H9 (cell line): ENCODE results near the gene TMEM108. TPM values are rescaled to one million over a fixed set of nuclear protein-coding genes. Genes with fewer than 3 reads are reported as not detected.

Experiments used
- DNase-seq: peaks from one replicate; pipeline ENCODE4 v3.0.0-alpha.2; 2017
- H2AFZ ChIP-seq: one replicate; pipeline ENCODE4 v1.6.1; 2013; ENCODE audit warnings: mild to moderate bottlenecking, low read length, control low read depth, moderate library complexity
- H2AK5ac ChIP-seq: 2 replicates; pipeline ENCODE4 v1.6.1; 2013; ENCODE audit warnings: low read length, control low read depth, mixed read lengths; ENCODE audit not compliant: insufficient read length
- H2BK120ac ChIP-seq: one replicate; pipeline ENCODE4 v1.6.1; 2013; ENCODE audit warnings: low read depth, mild to moderate bottlenecking, low read length, control low read depth, inconsistent platforms; ENCODE audit not compliant: poor library complexity, severe bottlenecking
- H2BK12ac ChIP-seq: 2 replicates; pipeline ENCODE4 v1.6.1; 2013; ENCODE audit warnings: low read length, control low read depth, mixed read lengths, low read depth; ENCODE audit not compliant: insufficient read length
- H2BK15ac ChIP-seq: 2 replicates; pipeline ENCODE4 v1.6.1; 2013; ENCODE audit warnings: low read depth, low read length, control low read depth
- H2BK20ac ChIP-seq: one replicate; pipeline ENCODE4 v1.6.1; 2013; ENCODE audit warnings: low read depth, mild to moderate bottlenecking, low read length, control low read depth, inconsistent platforms; ENCODE audit not compliant: poor library complexity, severe bottlenecking
- H2BK5ac ChIP-seq: 2 replicates; pipeline ENCODE4 v1.6.1; 2013; ENCODE audit warnings: low read length, control low read depth, mixed read lengths; ENCODE audit not compliant: insufficient read length
- H3K14ac ChIP-seq: 2 replicates; pipeline ENCODE4 v1.6.1; 2013; ENCODE audit warnings: low read length, control low read depth; ENCODE audit not compliant: insufficient read depth
- H3K18ac ChIP-seq: 2 replicates; pipeline ENCODE4 v1.6.1; 2013; ENCODE audit warnings: low read depth, mild to moderate bottlenecking, mixed read lengths, low read length, control low read depth; ENCODE audit not compliant: insufficient read length
- H3K23ac ChIP-seq: 2 replicates; pipeline ENCODE4 v1.6.1; 2013; ENCODE audit warnings: low read length, control low read depth, mixed read lengths, low read depth; ENCODE audit not compliant: insufficient read length
- H3K23me2 ChIP-seq: 2 replicates; pipeline ENCODE4 v1.6.1; 2013; ENCODE audit warnings: low read depth, mild to moderate bottlenecking, mixed read lengths, low read length, control low read depth; ENCODE audit not compliant: insufficient read length, poor library complexity, severe bottlenecking
- H3K27ac ChIP-seq: 2 replicates; pipeline ENCODE4 v1.5.1; 2013; ENCODE audit warnings: low read length, control low read depth, mixed read lengths, low read depth; ENCODE audit not compliant: insufficient read length
- H3K27me3 ChIP-seq: 2 replicates; pipeline ENCODE4 v1.6.1; 2013; ENCODE audit warnings: low read length, control low read depth, inconsistent platforms; ENCODE audit not compliant: insufficient read depth
- H3K4ac ChIP-seq: 2 replicates; pipeline ENCODE4 v1.6.1; 2013; ENCODE audit warnings: low read depth, mild to moderate bottlenecking, control low read depth, inconsistent platforms, low read length, moderate library complexity
- H3K4me1 ChIP-seq: 2 replicates; pipeline ENCODE4 v1.6.1; 2013; ENCODE audit warnings: low read length, control low read depth, inconsistent platforms; ENCODE audit not compliant: insufficient read depth
- H3K4me2 ChIP-seq: 2 replicates; pipeline ENCODE4 v1.6.1; 2013; ENCODE audit warnings: low read length, control low read depth, mixed read lengths; ENCODE audit not compliant: insufficient read length, insufficient read depth
- H3K56ac ChIP-seq: 2 replicates; pipeline ENCODE4 v1.6.1; 2013; ENCODE audit warnings: low read depth, mild to moderate bottlenecking, mixed read lengths, low read length, control low read depth; ENCODE audit not compliant: insufficient read length
- H3K79me1 ChIP-seq: 2 replicates; pipeline ENCODE4 v1.6.1; 2013; ENCODE audit warnings: low read depth, mild to moderate bottlenecking, moderate library complexity, low read length, control low read depth, inconsistent platforms; ENCODE audit not compliant: insufficient read depth, poor library complexity, severe bottlenecking
- H3K79me2 ChIP-seq: 2 replicates; pipeline ENCODE4 v1.6.1; 2013; ENCODE audit warnings: low read length, control low read depth, inconsistent platforms; ENCODE audit not compliant: insufficient read depth
- H3K9ac ChIP-seq: 2 replicates; pipeline ENCODE4 v1.6.1; 2013; ENCODE audit warnings: low read length, control low read depth, mixed read lengths; ENCODE audit not compliant: insufficient read length; ENCODE audit errors: extremely low read depth
- H3K9me3 ChIP-seq: one replicate; pipeline ENCODE4 v1.6.1; 2013; ENCODE audit warnings: low read depth, low read length, inconsistent platforms; ENCODE audit not compliant: control insufficient read depth
- H3T11ph ChIP-seq: one replicate; pipeline ENCODE4 v1.6.1; 2013; ENCODE audit warnings: mild to moderate bottlenecking, low read length, control low read depth, inconsistent platforms
- H4K20me1 ChIP-seq: one replicate; pipeline ENCODE4 v1.6.1; 2013; ENCODE audit not compliant: control insufficient read depth, insufficient read length, insufficient read depth
- H4K5ac ChIP-seq: 2 replicates; pipeline ENCODE4 v1.6.1; 2013; ENCODE audit warnings: low read depth, mild to moderate bottlenecking, mixed read lengths, low read length, control low read depth; ENCODE audit not compliant: insufficient read length
- H4K8ac ChIP-seq: replicated peaks from 2 replicates; pipeline ENCODE4 v1.6.1; 2013; ENCODE audit warnings: low read length, control low read depth, mixed read lengths, low read depth; ENCODE audit not compliant: insufficient read length
- H4K91ac ChIP-seq: 2 replicates; pipeline ENCODE4 v1.6.1; 2013; ENCODE audit warnings: low read depth, mild to moderate bottlenecking, moderate library complexity, mixed read lengths, low read length, control low read depth; ENCODE audit not compliant: insufficient read length
- H3K27ac Mint-ChIP-seq, 3 experiments: 2 replicates in 2 of 3; 3 replicates in 1 of 3; pipeline ENCODE4 v1.8.0; 2020 to 2021; ENCODE audit warnings: mixed read lengths in 3 of 3, mild to moderate bottlenecking in 1 of 3, moderate library complexity in 1 of 3
- H3K27me3 Mint-ChIP-seq: 2 replicates; pipeline ENCODE4 v1.8.0; 2021; ENCODE audit warnings: low read depth, mild to moderate bottlenecking, moderate library complexity, mixed read lengths
- H3K36me3 Mint-ChIP-seq, 3 experiments: 2 replicates in 2 of 3; 3 replicates in 1 of 3; pipeline ENCODE4 v1.8.0; 2020 to 2021; ENCODE audit warnings: low read depth in 3 of 3, mixed read lengths in 3 of 3; ENCODE audit not compliant: insufficient read depth in 1 of 3
- H3K4me1 Mint-ChIP-seq, 2 experiments: 2 replicates each; pipeline ENCODE4 v1.8.0; 2020; ENCODE audit warnings: mixed read lengths in 2 of 2
- H3K4me3 Mint-ChIP-seq, 2 experiments: 2 replicates in 1 of 2; 3 replicates in 1 of 2; pipeline ENCODE4 v1.8.0; 2020 to 2021; ENCODE audit warnings: mild to moderate bottlenecking in 2 of 2, mixed read lengths in 2 of 2, moderate library complexity in 1 of 2
- H3K9me3 Mint-ChIP-seq, 2 experiments: 2 replicates in 1 of 2; 3 replicates in 1 of 2; pipeline ENCODE4 v1.8.0; 2020; ENCODE audit warnings: mild to moderate bottlenecking in 2 of 2, mixed read lengths in 2 of 2, moderate library complexity in 1 of 2
- CTCF ChIP-seq: fragments of 200-600 bp; sonication (generic); conservative IDR thresholded peaks from 3 replicates; pipeline ENCODE4 v1.8.0; 2021; ENCODE audit warnings: antibody characterized with exemption, mild to moderate bottlenecking
- WGBS: extraction: QIAGEN DNeasy Blood & Tissue Kit; methylation state at CpG from one replicate; pipeline ENCODE4 v1.1.7; 2013; ENCODE audit warnings: missing lambda C conversion rate, low lambda C conversion rate, mixed read lengths; ENCODE audit not compliant: insufficient read length; ENCODE audit errors: extremely low coverage; 5-methylcytosine and 5-hydroxymethylcytosine counted together
- total RNA-seq: library from RNA; stranded (reverse); gene quantifications from 2 replicates; pipeline ENCODE4 v1.2.1, GENCODE V29; 2021

Gene TMEM108
- total RNA-seq, 1 experiment from 2014 or later: 5.0 TPM

DNA sequence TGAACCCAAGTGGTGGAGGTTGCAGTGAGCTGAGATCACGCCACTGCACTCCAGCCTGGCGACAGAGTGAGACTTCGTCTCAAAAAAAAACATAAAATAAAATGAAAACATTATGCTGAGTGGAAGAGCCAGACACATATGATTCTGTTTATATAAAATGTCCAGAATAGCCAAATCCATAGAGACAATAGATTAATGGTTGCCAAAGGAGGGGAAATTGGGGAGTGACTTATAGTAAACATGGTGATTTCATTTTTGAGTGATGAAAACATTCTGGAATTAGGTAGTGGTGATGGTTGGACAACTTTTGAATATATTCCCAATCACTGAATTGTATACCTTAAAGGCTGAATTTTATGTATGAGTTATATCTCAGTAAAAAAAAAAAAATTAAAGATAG, 189.6 kb downstream of the TMEM108 start:
- Histone ChIP-seq H3K4ac (no peak overlapping the region), H3K9ac (no peak overlapping the region), H4K91ac (no peak overlapping the region), H2BK20ac (no peak overlapping the region), H3K56ac (no peak overlapping the region), H2BK5ac (no peak overlapping the region), H4K5ac (no peak overlapping the region), H2AFZ (no peak overlapping the region), H2BK120ac (no peak overlapping the region), H3K4me2 (no peak overlapping the region), H2BK15ac (no peak overlapping the region), H2AK5ac (no peak overlapping the region), H3K9me3 (no peaks in the 10 kb centered on the region), H3K4me1 (no peaks in the 10 kb centered on the region), H3K14ac (no peak overlapping the region), H4K20me1 (no peaks in the 10 kb centered on the region), H3K23ac (no peak overlapping the region), H3K18ac (no peak overlapping the region), H3K27ac (no peak overlapping the region), H3K79me2 (no peaks in the 10 kb centered on the region), H3K79me1 (no peaks in the 10 kb centered on the region), H3K27me3 (no peaks in the 10 kb centered on the region), H2BK12ac (no peak overlapping the region), H4K8ac (no peak overlapping the region), H3K23me2 (no peaks in the 10 kb centered on the region), H3T11ph (no peak overlapping the region)
- WGBS: no CpG with 5 or more reads among the region's 3 CpGs
- no peak for TF ChIP-seq CTCF
- H3K36me3 Mint-ChIP-seq: peaks cover 4 to 14% (median 13%) of the 10 kb centered on the region in 3 experiments
- no peak overlapping the region for H3K27ac Mint-ChIP-seq
- H3K4me3 Mint-ChIP-seq: no peak overlapping the region
- no peak for DNase-seq
- H3K9me3 Mint-ChIP-seq: peaks cover 5 to 11% of the 10 kb centered on the region in 2 experiments
- no peaks in the 10 kb centered on the region for H3K27me3 Mint-ChIP-seq
- peaks cover 3 to 11% of the 10 kb centered on the region in 2 experiments; a peak in 2 of 4 replicates for H3K4me1 Mint-ChIP-seq
